HG03097 (cell line): ENCODE measurements around the gene ABHD2.
A peak's percentile ranks its signal among the peaks of the same experiment; 100 is the strongest.

Experiments
- ATAC-seq: cut with Tn5 transposase; IDR thresholded peaks from one replicate; pipeline ENCODE4 v1.9.1; 2021; ENCODE audit not compliant: unreplicated experiment, low FRiP score

Gene ABHD2

GRCh38 chr15:89157918-89158564, 69.8 kb downstream of the ABHD2 start:
- ATAC-seq: no peak

GRCh38 chr15:89161666-89162065, 73.4 kb downstream of the ABHD2 start:
- ATAC-seq: no peak

- no peak for ATAC-seq
Observed at GRCh38 chr15:89163271-89164055, 75.2 kb downstream of the ABHD2 start.

GRCh38 chr15:89164712-89165211, 76.5 kb downstream of the ABHD2 start:
- no peak for ATAC-seq

GRCh38 chr15:89165677-89166076, 77.4 kb downstream of the ABHD2 start:
- no peak for ATAC-seq

GRCh38 chr15:89167267-89168176, 79.3 kb downstream of the ABHD2 start:
- peak; percentile 85 for ATAC-seq

GRCh38 chr15:89168316-89168833, 80.1 kb downstream of the ABHD2 start:
- ATAC-seq: no peak

GRCh38 chr15:89170364-89170763, 82.1 kb downstream of the ABHD2 start:
- ATAC-seq: no peak

GRCh38 chr15:89171136-89172072, 83.1 kb downstream of the ABHD2 start:
- ATAC-seq: no peak

- ATAC-seq: no peak
Observed at GRCh38 chr15:89172921-89173320, 84.7 kb downstream of the ABHD2 start.

GRCh38 chr15:89174476-89174875, 86.2 kb downstream of the ABHD2 start:
- ATAC-seq: no peak

GRCh38 chr15:89175617-89176191, 87.4 kb downstream of the ABHD2 start:
- no peak for ATAC-seq

GRCh38 chr15:89177116-89177515, 88.9 kb downstream of the ABHD2 start:
- no peak for ATAC-seq

GRCh38 chr15:89177633-89178306, 89.5 kb downstream of the ABHD2 start:
- no peak for ATAC-seq

GRCh38 chr15:89178307-89178977, 90.2 kb downstream of the ABHD2 start:
- ATAC-seq: no peak

- no peak for ATAC-seq
Observed at GRCh38 chr15:89179966-89180875, 92.0 kb downstream of the ABHD2 start.

- no peak for ATAC-seq
Observed at GRCh38 chr15:89184357-89184756, 96.1 kb downstream of the ABHD2 start.
